ENCODE results near the gene C11orf97. TPM values are rescaled to one million over a fixed set of nuclear protein-coding genes. Genes with fewer than 3 reads are reported as not detected.

The C11orf97 gene
- total and polyA plus RNA-seq, 7 donors = not detected

GRCh38 chr11:94481342-94481741 lies 30.9 kb upstream of the C11orf97 start:
- H3K27me3 ChIP-seq = no peaks in the 10 kb centered on the region
- H3K27ac ChIP-seq = no peak overlapping the region
- no peak overlapping the region for H3K4me3 ChIP-seq
- no peaks in the 10 kb centered on the region for H3K9me3 ChIP-seq
- TF ChIP-seq EP300 (IDR thresholded peaks at IDR 0.05) = no peak
- no peak for TF ChIP-seq CTCF (IDR thresholded peaks at IDR 0.05)
- TF ChIP-seq POLR2A (IDR thresholded peaks at IDR 0.05) = no peak
- no peak for TF ChIP-seq POLR2AphosphoS5 (IDR thresholded peaks at IDR 0.05)
- no peaks in the 10 kb centered on the region for H3K4me1 ChIP-seq
- intact Hi-C loops (cut with DNase I) = no loop called here
- H3K36me3 ChIP-seq = peaks cover 0 to 92% (median 15%) of the 10 kb centered on the region in 4 donors
- DNase-seq = no peak

GRCh38 chr11:94486068-94486467 lies 26.2 kb upstream of the C11orf97 start:
- TF ChIP-seq EP300 (IDR thresholded peaks at IDR 0.05) (no peak), POLR2AphosphoS5 (IDR thresholded peaks at IDR 0.05) (no peak), CTCF (IDR thresholded peaks at IDR 0.05) (no peak), POLR2A (IDR thresholded peaks at IDR 0.05) (no peak)
- Histone ChIP-seq H3K27ac (no peak overlapping the region), H3K27me3 (no peaks in the 10 kb centered on the region), H3K36me3 (peaks cover 0 to 88% (median 14%) of the 10 kb centered on the region in 4 donors), H3K4me1 (no peaks in the 10 kb centered on the region), H3K9me3 (no peaks in the 10 kb centered on the region), H3K4me3 (no peak overlapping the region)
- intact Hi-C loops (cut with DNase I) = no loop called here
- WGBS, 2 donors = 90 to 93% methylated on average over 1 of the region's 1 CpG
- no peak for DNase-seq

GRCh38 chr11:94493281-94494125 lies 18.8 kb upstream of the C11orf97 start, which contains the start of the genes ANKRD49 and MRE11:
Gene ANKRD49, plus strand, starts transcription at chr11:94493984. Its CDS starts 2,710 bp downstream, at chr11:94496694.
Gene MRE11, minus strand, starts transcription at chr11:94493844. Its CDS starts 1,043 bp downstream, at chr11:94492801.
- intact Hi-C loops (cut with DNase I) = loop anchor here (2.0 to 10.0 kb wide), 4 partner anchors 319 to 751 kb away; partner anchors contain the start of genes C11orf54, CWC15, KDM4D and PANX1
- peaks cover 0 to 44% (median 13%) of the 10 kb centered on the region in 4 donors for H3K36me3 ChIP-seq
- peak; percentile 68 to 72 for TF ChIP-seq POLR2A (IDR thresholded peaks at IDR 0.05)
- no peak for TF ChIP-seq EP300 (IDR thresholded peaks at IDR 0.05)
- TF ChIP-seq POLR2AphosphoS5 (IDR thresholded peaks at IDR 0.05) = peak; percentile 77 to 93 (median 87)
- peak; percentile 99 for DNase-seq
- no peaks in the 10 kb centered on the region for H3K9me3 ChIP-seq
- WGBS, 2 donors = 0% methylated on average over 55 of the region's 55 CpGs
- H3K27me3 ChIP-seq = no peaks in the 10 kb centered on the region
- H3K27ac ChIP-seq = peak within 1 kb of the TSS; percentile 82 to 88 (median 86)
- H3K4me3 ChIP-seq = peak within 1 kb of the TSS; percentile 72 to 92 (median 82)
- H3K4me1 ChIP-seq = peaks cover 0 to 30% (median 28%) of the 10 kb centered on the region in 4 donors

- TF ChIP-seq EP300 (IDR thresholded peaks at IDR 0.05) = no peak
These were observed 18.1 kb upstream of the C11orf97 start for GRCh38 chr11:94494126-94494680.

GRCh38 chr11:94500181-94500580 lies 12.1 kb upstream of the C11orf97 start:
- 80 to 88% methylated on average over 2 of the region's 2 CpGs for WGBS, 2 donors
- H3K4me1 ChIP-seq = peaks cover 0 to 6% (median 4%) of the 10 kb centered on the region in 4 donors
- no peak for TF ChIP-seq EP300 (IDR thresholded peaks at IDR 0.05)
- TF ChIP-seq POLR2A (IDR thresholded peaks at IDR 0.05) = no peak
- TF ChIP-seq CTCF (IDR thresholded peaks at IDR 0.05) = no peak
- TF ChIP-seq POLR2AphosphoS5 (IDR thresholded peaks at IDR 0.05) = no peak
- H3K4me3 ChIP-seq = no peak overlapping the region
- H3K27ac ChIP-seq = no peak overlapping the region
- no peaks in the 10 kb centered on the region for H3K27me3 ChIP-seq
- no peaks in the 10 kb centered on the region for H3K9me3 ChIP-seq
- DNase-seq = no peak
- intact Hi-C loops (cut with DNase I) = loop anchor here (5.0 kb wide), 1 partner anchor 603 kb away; no protein-coding TSS in a partner anchor
- H3K36me3 ChIP-seq = peaks cover 0 to 57% (median 19%) of the 10 kb centered on the region in 4 donors

More at GRCh38 chr11:94494126-94494680, 18.1 kb upstream of the C11orf97 start:
- Histone ChIP-seq H3K4me3 (peak overlapping the region; percentile 72 to 92 (median 82)), H3K36me3 (peaks cover 0 to 44% (median 15%) of the 10 kb centered on the region in 4 donors), H3K4me1 (peaks cover 0 to 30% (median 28%) of the 10 kb centered on the region in 4 donors), H3K27ac (peak overlapping the region; percentile 82 to 88 (median 86)), H3K9me3 (no peaks in the 10 kb centered on the region), H3K27me3 (no peaks in the 10 kb centered on the region)
- WGBS, 2 donors = 3 to 5% methylated on average over 19 of the region's 19 CpGs
- no peak for DNase-seq
- intact Hi-C loops (cut with DNase I) = loop anchor here (5.0 to 10.0 kb wide), 3 partner anchors 319 to 752 kb away; partner anchors contain the start of genes C11orf54, PANX1 and TAF1D
